ENCODE measurements around the gene GTF2I. TPM values are rescaled to one million over a fixed set of nuclear protein-coding genes. Genes with fewer than 3 reads are reported as not detected.
"Not testable (repeated sequence)": the region's sequence is repeated elsewhere in the genome, so short reads cannot be mapped to it uniquely, and the experiment has no call there.

Gene GTF2I
- total RNA-seq, 1 donor from 2014 or later: 312 TPM

DNA sequence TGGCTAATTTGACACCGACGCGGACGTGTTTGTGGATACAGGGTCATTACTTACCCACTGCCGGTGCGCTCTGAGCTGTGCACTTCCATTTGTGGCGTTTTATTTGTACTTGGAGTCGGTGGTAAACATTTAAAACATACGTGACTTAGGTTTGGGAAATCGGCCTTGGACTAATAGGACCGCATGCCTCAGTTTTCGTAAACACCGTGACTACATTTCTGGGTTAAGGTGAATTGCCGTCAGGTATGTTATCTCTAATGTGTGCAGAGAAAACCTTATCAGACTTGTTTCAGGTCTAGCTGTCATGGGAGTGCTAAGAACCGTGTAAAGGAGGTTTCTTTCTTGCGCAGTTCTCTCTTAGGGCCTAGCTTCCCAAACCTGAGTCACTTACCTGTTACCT, 64.6 kb downstream of the GTF2I start:
- Mint-ChIP-seq H3K4me3 (ENCODE audit: unreplicated experiment) (no peak overlapping the region), H3K9me3 (ENCODE audit: unreplicated experiment) (no peaks in the 10 kb centered on the region), H3K27me3 (ENCODE audit: unreplicated experiment) (no peaks in the 10 kb centered on the region), H3K36me3 (ENCODE audit: low read depth, unreplicated experiment) (peaks cover 31% of the 10 kb centered on the region), H3K27ac (ENCODE audit: unreplicated experiment) (no peak overlapping the region), H3K4me1 (ENCODE audit: unreplicated experiment) (peaks cover 8% of the 10 kb centered on the region)
- no peak for DNase-seq (ENCODE audit: low spot score)
- TF ChIP-seq, protein P1, sequence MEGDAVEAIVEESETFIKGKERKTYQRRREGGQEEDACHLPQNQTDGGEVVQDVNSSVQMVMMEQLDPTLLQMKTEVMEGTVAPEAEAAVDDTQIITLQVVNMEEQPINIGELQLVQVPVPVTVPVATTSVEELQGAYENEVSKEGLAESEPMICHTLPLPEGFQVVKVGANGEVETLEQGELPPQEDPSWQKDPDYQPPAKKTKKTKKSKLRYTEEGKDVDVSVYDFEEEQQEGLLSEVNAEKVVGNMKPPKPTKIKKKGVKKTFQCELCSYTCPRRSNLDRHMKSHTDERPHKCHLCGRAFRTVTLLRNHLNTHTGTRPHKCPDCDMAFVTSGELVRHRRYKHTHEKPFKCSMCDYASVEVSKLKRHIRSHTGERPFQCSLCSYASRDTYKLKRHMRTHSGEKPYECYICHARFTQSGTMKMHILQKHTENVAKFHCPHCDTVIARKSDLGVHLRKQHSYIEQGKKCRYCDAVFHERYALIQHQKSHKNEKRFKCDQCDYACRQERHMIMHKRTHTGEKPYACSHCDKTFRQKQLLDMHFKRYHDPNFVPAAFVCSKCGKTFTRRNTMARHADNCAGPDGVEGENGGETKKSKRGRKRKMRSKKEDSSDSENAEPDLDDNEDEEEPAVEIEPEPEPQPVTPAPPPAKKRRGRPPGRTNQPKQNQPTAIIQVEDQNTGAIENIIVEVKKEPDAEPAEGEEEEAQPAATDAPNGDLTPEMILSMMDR (IDR thresholded peaks at IDR 0.05; ENCODE audit: unreplicated experiment): no peak

DNA sequence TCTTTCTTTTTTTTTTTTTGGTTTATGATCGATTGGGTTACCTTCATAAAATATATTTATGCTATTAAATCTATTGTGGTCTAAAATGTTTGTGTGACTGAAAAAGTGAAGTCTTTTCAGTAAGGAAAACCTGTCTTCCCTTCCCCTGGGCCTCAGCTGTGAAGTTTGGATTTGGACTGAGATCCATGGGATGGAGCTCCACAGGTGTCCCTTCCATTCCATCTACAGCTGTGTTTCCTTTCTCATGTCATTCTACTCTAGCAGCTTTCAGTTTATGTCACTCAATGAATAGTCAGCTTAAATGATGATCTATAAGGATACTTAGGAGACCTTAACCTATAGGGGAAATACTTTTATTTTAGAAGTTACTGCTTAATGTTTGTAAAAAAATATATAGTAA, 68.3 kb downstream of the GTF2I start:
- Mint-ChIP-seq H3K36me3 (ENCODE audit: low read depth, unreplicated experiment) (peaks cover 15% of the 10 kb centered on the region), H3K9me3 (ENCODE audit: unreplicated experiment) (no peaks in the 10 kb centered on the region), H3K27ac (ENCODE audit: unreplicated experiment) (no peak overlapping the region), H3K4me1 (ENCODE audit: unreplicated experiment) (no peaks in the 10 kb centered on the region), H3K27me3 (ENCODE audit: unreplicated experiment) (no peaks in the 10 kb centered on the region), H3K4me3 (ENCODE audit: unreplicated experiment) (no peak overlapping the region)
- TF ChIP-seq, protein P1 (IDR thresholded peaks at IDR 0.05; ENCODE audit: unreplicated experiment): no peak
- DNase-seq (ENCODE audit: low spot score): no peak

DNA sequence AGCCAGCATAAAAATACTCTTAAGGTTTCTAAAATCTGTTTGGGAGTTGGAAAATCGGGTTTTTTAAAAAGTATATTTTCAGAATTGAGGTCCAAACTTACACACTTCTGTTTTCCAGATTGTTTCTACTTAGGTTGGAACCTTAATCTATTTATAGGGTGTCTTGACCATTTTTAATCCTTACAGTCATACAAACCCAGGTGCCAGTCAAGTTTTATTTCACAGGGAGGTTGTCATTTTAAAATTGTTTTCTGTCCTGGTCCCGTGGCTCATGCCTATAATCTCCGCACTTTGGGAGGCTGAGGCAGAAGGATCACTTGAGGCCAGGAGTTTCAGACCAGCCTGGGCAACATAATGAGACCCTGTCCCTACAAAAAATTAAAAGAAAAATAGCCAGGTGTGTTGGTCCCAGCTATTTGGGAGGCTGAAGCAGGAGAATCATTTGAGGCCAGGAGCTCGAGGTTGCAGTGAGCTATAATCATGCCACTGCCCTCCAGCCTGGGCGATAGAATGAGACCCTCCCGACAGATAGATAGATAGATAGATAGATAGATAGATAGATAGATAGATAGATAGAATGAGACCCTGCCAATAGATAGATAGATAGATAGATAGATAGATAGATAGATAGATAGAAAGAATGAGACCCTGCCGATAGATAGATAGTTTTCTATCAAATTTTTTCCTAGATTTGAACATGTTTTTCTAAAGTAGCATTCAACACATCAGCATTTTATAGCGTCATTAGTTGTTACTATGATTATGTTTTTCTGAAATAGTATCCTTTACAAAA, 69.0 kb downstream of the GTF2I start:
- DNase-seq (ENCODE audit: low spot score): no peak
- no peaks in the 10 kb centered on the region for H3K27me3 Mint-ChIP-seq (ENCODE audit: unreplicated experiment)
- H3K4me3 Mint-ChIP-seq (ENCODE audit: unreplicated experiment): no peak overlapping the region
- TF ChIP-seq, protein P1 (IDR thresholded peaks at IDR 0.05; ENCODE audit: unreplicated experiment): no peak
- H3K4me1 Mint-ChIP-seq (ENCODE audit: unreplicated experiment): no peaks in the 10 kb centered on the region
- H3K27ac Mint-ChIP-seq (ENCODE audit: unreplicated experiment): peak overlapping the region; percentile 2
- H3K36me3 Mint-ChIP-seq (ENCODE audit: low read depth, unreplicated experiment): peaks cover 15% of the 10 kb centered on the region
- no peaks in the 10 kb centered on the region for H3K9me3 Mint-ChIP-seq (ENCODE audit: unreplicated experiment)

DNA sequence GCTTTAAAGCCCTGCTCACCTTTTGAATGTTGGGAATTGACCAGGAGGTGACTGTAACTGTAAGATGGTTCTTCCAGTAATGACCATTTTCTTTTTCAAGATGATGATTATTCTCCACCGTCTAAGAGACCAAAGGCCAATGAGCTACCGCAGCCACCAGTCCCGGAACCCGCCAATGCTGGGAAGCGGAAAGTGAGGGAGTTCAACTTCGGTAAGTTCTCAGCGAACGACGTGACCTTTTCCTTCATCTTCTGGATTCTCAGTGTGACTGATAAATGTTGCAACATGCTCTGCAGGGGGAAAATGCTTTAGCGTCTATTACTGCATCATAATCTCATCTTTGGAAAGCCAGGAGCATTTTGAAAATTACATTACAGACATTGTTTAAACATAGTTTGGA, 71.2 kb downstream of the GTF2I start:
- H3K9me3 Mint-ChIP-seq (ENCODE audit: unreplicated experiment); H3K4me1 Mint-ChIP-seq (ENCODE audit: unreplicated experiment); DNase-seq (ENCODE audit: low spot score); H3K4me3 Mint-ChIP-seq (ENCODE audit: unreplicated experiment); H3K27me3 Mint-ChIP-seq (ENCODE audit: unreplicated experiment); H3K27ac Mint-ChIP-seq (ENCODE audit: unreplicated experiment); H3K36me3 Mint-ChIP-seq (ENCODE audit: low read depth, unreplicated experiment): not testable (repeated sequence)

DNA sequence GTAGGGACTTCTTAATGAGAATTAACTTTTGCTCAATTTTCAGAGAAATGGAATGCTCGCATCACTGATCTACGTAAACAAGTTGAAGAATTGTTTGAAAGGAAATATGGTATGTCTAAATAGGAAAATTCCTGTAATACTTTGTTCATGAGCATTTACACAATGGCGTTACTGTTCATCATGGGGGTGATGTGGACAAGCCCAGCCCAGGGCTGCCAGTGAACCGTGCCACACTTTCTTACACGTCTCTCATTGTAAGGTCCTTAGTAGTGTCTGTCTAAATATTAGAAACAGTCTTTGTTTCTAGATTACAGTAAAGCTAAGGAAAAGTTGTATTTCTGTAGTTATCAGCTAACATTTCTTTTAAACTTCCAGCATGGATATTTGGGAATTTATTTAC, 72.7 kb downstream of the GTF2I start:
- not testable (repeated sequence) for DNase-seq (ENCODE audit: low spot score); H3K27ac Mint-ChIP-seq (ENCODE audit: unreplicated experiment); H3K27me3 Mint-ChIP-seq (ENCODE audit: unreplicated experiment); H3K36me3 Mint-ChIP-seq (ENCODE audit: low read depth, unreplicated experiment); H3K4me1 Mint-ChIP-seq (ENCODE audit: unreplicated experiment); H3K4me3 Mint-ChIP-seq (ENCODE audit: unreplicated experiment); H3K9me3 Mint-ChIP-seq (ENCODE audit: unreplicated experiment)

DNA sequence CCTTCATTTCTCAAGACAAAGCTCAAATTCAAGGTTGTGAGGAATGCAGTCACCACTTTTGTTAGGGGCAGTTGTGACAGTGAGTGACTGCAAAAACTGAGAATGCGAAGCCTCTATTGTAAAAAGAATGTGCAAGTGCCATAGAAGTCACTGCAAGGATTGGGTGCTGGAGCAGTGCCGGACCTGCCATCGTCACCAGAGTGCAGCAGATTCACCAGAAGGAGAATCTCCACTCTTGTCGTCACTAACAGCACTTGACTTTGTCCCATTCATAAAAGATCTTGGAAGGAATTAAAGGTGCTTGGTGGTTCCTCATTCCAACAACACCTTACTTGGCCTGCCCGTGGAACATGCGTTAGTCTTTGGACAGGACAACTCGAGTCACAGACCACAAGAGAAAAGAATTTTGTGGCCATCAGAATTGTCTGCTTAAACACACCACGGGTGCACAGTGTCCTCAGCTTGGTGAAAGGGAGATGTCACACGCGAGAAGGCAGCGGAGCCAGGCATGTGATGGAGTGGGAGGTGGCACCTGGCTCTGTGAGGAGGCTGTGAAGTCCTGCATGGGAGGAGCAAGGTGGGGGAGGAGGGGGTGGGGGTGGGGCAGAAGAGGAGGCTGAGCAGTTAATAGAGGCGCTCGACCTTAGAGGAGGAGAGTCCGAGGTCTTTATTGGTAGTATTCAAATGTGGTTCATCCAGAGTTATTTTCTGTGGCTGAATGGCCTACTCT, 82.6 kb downstream of the GTF2I start:
- H3K27ac Mint-ChIP-seq (ENCODE audit: unreplicated experiment); H3K9me3 Mint-ChIP-seq (ENCODE audit: unreplicated experiment); H3K27me3 Mint-ChIP-seq (ENCODE audit: unreplicated experiment); DNase-seq (ENCODE audit: low spot score); H3K4me1 Mint-ChIP-seq (ENCODE audit: unreplicated experiment); H3K36me3 Mint-ChIP-seq (ENCODE audit: low read depth, unreplicated experiment); H3K4me3 Mint-ChIP-seq (ENCODE audit: unreplicated experiment): not testable (repeated sequence)

DNA sequence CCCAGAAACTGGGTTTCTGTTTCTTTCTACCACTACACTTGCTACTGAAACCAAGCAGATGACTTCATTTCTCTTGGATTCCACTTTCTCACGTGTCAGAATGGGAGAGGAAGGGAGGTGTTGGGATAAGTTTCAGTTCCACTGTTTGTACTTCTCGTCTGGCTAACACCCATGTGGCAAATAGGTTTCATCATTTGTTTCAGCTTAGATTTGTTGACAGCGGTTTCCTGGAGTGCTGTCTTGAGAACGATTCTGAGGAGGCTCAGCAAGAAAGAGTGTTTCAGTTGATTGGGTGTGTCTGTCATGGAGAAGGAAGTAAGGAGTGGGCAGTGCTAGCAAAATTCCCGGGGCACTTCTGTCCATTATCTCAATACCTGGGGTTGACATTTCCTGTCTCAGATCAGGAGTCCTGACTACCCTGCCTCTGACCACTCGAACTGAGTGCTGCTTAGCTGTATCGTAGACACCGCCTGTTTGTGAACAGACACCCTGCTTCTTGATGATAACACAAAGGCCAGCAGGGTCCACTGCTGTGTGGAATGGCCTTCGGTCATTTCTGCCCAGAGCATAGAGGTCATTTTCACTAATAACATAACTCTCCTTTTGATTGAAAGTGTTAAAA, 86.5 kb downstream of the GTF2I start:
- not testable (repeated sequence) for H3K27me3 Mint-ChIP-seq (ENCODE audit: unreplicated experiment); H3K36me3 Mint-ChIP-seq (ENCODE audit: low read depth, unreplicated experiment); H3K27ac Mint-ChIP-seq (ENCODE audit: unreplicated experiment); DNase-seq (ENCODE audit: low spot score); H3K9me3 Mint-ChIP-seq (ENCODE audit: unreplicated experiment); H3K4me1 Mint-ChIP-seq (ENCODE audit: unreplicated experiment); H3K4me3 Mint-ChIP-seq (ENCODE audit: unreplicated experiment)

DNA sequence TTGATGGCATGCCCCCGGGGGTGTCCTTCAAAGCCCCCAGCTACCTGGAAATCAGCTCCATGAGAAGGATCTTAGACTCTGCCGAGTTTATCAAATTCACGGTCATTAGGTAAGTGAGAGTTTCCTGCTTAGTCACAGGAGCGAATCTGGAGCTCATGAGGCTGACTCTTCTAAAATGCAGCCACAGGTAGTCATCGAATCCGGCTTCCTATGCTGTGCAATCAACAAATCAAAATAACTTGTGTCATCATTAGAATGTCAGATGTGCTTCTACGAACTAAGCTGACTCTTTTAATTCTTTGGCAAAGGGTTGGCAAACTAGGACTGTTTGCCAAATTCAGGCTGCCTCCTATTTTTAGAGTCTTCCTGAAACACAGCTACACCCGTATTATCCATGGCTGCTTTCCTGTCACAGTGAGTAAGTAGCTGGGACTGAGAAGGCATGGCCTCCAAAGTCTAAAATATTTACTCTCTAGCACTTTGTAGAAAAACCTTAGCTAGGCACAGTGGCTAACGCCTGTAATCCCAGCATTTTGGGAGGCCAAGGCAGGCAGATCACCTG, 96.5 kb downstream of the GTF2I start:
- not testable (repeated sequence) for H3K36me3 Mint-ChIP-seq (ENCODE audit: low read depth, unreplicated experiment); H3K4me3 Mint-ChIP-seq (ENCODE audit: unreplicated experiment); H3K9me3 Mint-ChIP-seq (ENCODE audit: unreplicated experiment); H3K4me1 Mint-ChIP-seq (ENCODE audit: unreplicated experiment); H3K27ac Mint-ChIP-seq (ENCODE audit: unreplicated experiment); DNase-seq (ENCODE audit: low spot score); H3K27me3 Mint-ChIP-seq (ENCODE audit: unreplicated experiment)

DNA sequence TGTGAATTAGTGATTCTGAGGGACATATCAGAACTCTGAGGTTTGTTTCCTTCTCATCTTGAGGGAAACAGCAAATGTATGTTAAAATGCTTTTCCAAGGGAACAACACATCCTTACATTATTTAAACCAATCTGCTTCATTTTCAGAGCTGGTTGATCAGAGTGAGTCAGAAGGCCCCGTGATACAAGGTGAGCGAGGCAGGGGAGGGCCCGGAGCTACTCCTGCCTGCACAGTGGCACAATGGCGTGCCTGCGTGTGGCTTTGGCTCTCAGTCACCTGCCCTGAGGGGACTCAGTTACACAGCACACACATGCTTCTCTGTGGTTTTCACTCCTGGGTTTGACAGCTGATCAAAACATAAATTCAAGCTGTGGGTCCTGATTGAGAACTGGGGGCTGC, 99.2 kb downstream of the GTF2I start:
- H3K27me3 Mint-ChIP-seq (ENCODE audit: unreplicated experiment); H3K9me3 Mint-ChIP-seq (ENCODE audit: unreplicated experiment); H3K4me3 Mint-ChIP-seq (ENCODE audit: unreplicated experiment); H3K4me1 Mint-ChIP-seq (ENCODE audit: unreplicated experiment); DNase-seq (ENCODE audit: low spot score); H3K27ac Mint-ChIP-seq (ENCODE audit: unreplicated experiment); H3K36me3 Mint-ChIP-seq (ENCODE audit: low read depth, unreplicated experiment): not testable (repeated sequence)
